Stomach smooth muscle (tissue), 2 donors: ENCODE measurements around the gene EPN3.
A peak's percentile ranks its signal among the peaks of the same experiment; 100 is the strongest.

Experiments
- H3K27ac ChIP-seq: one replicate; pipeline ENCODE4 v1.7.0; 2013; ENCODE audit warnings: mild to moderate bottlenecking, low read length, inconsistent platforms
- H3K27me3 ChIP-seq, 2 donors: one replicate each; pipeline ENCODE4 v1.7.0; 2013; ENCODE audit warnings: low read length in 2 of 2; ENCODE audit not compliant: insufficient read depth in 2 of 2, control insufficient read depth in 1 of 2
- H3K36me3 ChIP-seq, 2 donors: one replicate each; pipeline ENCODE4 v1.7.0; 2013; ENCODE audit warnings: low read length in 2 of 2; ENCODE audit not compliant: control insufficient read depth in 2 of 2, insufficient read depth in 2 of 2
- H3K4me1 ChIP-seq: one replicate; pipeline ENCODE4 v1.7.0; 2013; ENCODE audit warnings: low read length; ENCODE audit not compliant: control insufficient read depth, insufficient read depth
- H3K4me3 ChIP-seq, 2 donors: one replicate each; pipeline ENCODE4 v1.7.0; 2013; ENCODE audit warnings: low read length in 2 of 2
- H3K9ac ChIP-seq, 2 donors: one replicate each; pipeline ENCODE4 v1.7.0; 2013; ENCODE audit warnings: low read length in 2 of 2, mild to moderate bottlenecking in 1 of 2
- H3K9me3 ChIP-seq, 2 donors: one replicate each; pipeline ENCODE4 v1.7.0; 2013; ENCODE audit warnings: low read length in 2 of 2; ENCODE audit not compliant: control insufficient read depth in 2 of 2
- donor health status: healthy.
- donor health status: Pancreatic carcinoma.

EPN3 gene

DNA sequence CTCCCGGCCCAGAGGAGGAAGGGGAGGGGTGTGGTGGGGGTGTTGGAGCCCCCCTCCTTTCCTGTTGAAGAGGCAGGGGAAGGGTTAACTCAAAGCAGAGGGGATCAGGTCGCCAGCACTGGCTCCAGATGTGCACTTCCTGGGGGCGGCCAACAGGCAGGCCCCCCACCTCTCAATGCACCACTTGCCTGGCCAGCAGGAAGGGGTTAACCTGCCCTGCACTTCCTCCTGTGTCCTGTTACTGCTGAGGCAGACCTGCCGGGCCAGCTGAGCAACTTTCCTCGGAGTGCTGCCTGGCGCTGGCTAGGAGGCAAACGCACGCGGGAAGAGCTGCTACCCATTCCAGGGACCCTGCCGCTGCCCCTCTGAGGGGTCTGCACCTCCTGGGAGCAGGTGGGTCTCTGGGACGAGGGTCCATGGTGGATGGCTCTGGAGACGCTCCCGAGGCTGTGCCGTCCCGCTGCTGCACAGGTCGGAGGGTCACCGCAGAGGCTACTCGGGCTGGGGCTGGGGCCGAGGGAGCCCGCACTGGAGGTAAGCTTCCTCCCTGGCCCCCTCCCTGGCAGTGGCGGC, at the start of gene EPN3:
Gene EPN3, plus strand, starts transcription at position 284 of the 573 bp plus-strand sequence. CDS start 3,822 bp downstream, outside the sequence.
- H3K27ac ChIP-seq: no peak within 1 kb of the TSS
- H3K27me3 ChIP-seq: peaks cover 33 to 48% of the 10 kb centered on the region in 2 donors

DNA sequence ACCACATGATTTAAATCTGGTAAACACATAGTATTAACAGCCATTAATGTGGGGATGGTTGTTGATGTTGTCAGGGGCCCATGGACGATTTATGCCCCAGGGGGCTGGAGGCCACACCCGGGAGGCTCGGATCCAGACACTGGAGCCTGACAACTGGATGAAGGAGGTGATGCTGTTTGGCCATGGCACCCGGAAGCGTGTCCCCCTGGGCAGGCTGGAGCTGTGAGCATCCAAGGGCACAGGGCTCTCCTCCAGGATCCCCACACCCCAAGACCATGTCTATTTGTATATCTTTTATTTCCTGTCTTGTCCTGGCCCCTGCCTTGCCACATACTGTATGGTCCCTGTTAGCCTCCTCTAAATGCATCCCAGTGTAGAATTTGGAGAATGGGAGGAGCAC, 49.3 kb upstream of the EPN3 start:
- H3K4me1 ChIP-seq: peaks cover 27% of the 10 kb centered on the region
- H3K9ac ChIP-seq: peak overlapping the region in 1 of 2 donors; percentile 44
- no peak overlapping the region for H3K27ac ChIP-seq
- H3K4me3 ChIP-seq: no peak overlapping the region
- H3K27me3 ChIP-seq: no peaks in the 10 kb centered on the region
- H3K36me3 ChIP-seq: peaks cover 28 to 40% of the 10 kb centered on the region in 2 donors
- no peaks in the 10 kb centered on the region for H3K9me3 ChIP-seq

More for the DNA sequence above, at the start of gene EPN3:
- Histone ChIP-seq H3K4me1 (peaks cover 17% of the 10 kb centered on the region), H3K36me3 (no peaks in the 10 kb centered on the region), H3K4me3 (peak within 1 kb of the TSS in 1 of 2 donors; percentile 15), H3K9me3 (no peaks in the 10 kb centered on the region), H3K9ac (no peak within 1 kb of the TSS)

DNA sequence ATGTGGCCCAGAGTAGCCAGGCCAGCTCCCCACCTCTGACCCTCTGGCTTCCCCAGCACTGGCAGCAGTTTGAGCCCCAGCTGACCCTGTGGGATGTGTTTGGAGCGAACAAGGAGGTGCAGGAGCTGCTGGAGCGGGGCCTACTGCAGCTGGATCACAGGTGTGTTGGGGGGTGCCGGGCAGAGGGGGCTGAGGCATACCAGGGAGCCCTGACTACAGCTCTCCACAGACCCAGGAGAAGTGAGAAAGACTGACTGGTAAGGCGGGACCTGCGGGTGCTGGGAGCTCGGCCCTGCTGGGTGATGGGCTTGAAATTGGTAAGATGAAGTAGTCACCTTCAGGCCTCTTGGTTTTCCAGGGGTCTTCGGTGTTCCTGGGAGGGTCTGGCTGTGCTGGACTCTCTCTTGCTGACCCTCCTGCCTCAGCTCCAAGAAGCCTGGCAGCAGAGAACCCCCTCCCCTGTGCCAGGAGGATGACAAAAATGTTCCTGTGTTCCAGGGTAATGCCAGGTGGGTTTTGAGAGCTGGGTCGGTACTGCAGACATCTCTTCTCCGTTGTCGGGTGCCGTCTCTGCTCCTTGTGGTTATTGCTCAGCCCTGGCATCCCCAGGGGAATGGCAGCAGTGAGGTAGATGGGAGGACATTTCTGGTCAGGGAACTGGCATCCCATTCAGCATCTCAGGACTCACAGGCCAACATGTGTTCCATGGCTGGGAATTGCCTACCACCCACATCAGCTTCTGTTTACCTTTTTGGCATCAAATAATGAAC, 48.0 kb upstream of the EPN3 start:
- no peak overlapping the region for H3K27ac ChIP-seq

GRCh38 chr17:50487213-50488096, 45.1 kb upstream of the EPN3 start:
- Histone ChIP-seq H3K36me3 (peaks cover 28 to 30% of the 10 kb centered on the region in 2 donors), H3K27me3 (no peaks in the 10 kb centered on the region), H3K4me1 (peaks cover 11% of the 10 kb centered on the region), H3K9ac (no peak overlapping the region), H3K4me3 (no peak overlapping the region), H3K9me3 (no peaks in the 10 kb centered on the region), H3K27ac (no peak overlapping the region)

More for the DNA sequence above, 48.0 kb upstream of the EPN3 start:
- peaks cover 22% of the 10 kb centered on the region for H3K4me1 ChIP-seq
- H3K9ac ChIP-seq: no peak overlapping the region
- H3K36me3 ChIP-seq: peaks cover 28 to 40% of the 10 kb centered on the region in 2 donors
- no peaks in the 10 kb centered on the region for H3K27me3 ChIP-seq
- H3K9me3 ChIP-seq: no peaks in the 10 kb centered on the region
- H3K4me3 ChIP-seq: no peak overlapping the region

- Histone ChIP-seq H3K36me3 (peaks cover 22 to 23% of the 10 kb centered on the region in 2 donors), H3K4me1 (no peaks in the 10 kb centered on the region), H3K9me3 (no peaks in the 10 kb centered on the region), H3K9ac (no peak overlapping the region), H3K27ac (no peak overlapping the region), H3K27me3 (no peaks in the 10 kb centered on the region), H3K4me3 (no peak overlapping the region)
Measured at GRCh38 chr17:50488880-50489279, 43.7 kb upstream of the EPN3 start.

DNA sequence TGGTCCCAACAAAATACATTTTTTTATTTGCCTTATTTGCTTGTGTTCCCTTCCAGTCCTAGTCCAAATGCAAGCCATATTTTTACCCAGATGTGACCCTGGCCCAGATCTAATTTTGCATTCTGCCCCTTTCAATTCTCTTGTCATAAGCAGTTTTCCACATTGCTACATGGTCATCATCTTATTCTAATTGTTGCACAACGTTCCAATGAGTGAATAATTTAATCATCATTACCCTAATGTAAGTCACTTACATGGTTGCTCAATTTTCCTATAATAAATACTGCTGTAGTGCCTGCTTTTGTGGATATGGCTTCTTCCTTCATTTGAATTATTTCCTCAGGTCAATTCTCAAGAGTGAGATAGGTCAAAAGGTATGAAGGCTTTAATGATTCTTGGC, 41.0 kb upstream of the EPN3 start:
- H3K27me3 ChIP-seq: no peaks in the 10 kb centered on the region
- no peaks in the 10 kb centered on the region for H3K9me3 ChIP-seq
- no peak overlapping the region for H3K27ac ChIP-seq
- H3K36me3 ChIP-seq: peaks cover 5% of the 10 kb centered on the region in 2 donors
- H3K4me3 ChIP-seq: no peak overlapping the region
- H3K4me1 ChIP-seq: no peaks in the 10 kb centered on the region
- H3K9ac ChIP-seq: no peak overlapping the region

DNA sequence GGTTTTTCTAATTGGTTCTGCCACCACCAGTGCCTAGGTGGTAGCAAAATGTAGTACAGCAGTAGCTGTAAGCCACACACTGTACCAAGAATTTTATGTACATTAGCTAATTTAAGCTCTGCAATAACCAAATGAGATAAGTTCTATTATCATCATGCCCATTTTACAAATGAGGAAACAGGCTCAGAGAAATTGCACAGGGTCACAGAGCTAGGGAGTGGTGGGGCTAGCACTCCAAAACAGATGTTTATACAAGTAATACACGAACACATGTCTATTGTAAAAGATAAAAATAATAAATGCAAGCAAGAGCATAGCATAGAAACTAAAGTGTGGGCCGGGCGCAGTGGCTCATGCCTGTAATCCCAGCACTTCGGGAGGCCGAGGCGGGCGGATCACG, 40.3 kb upstream of the EPN3 start:
- no peaks in the 10 kb centered on the region for H3K9me3 ChIP-seq
- H3K36me3 ChIP-seq: peaks cover 4% of the 10 kb centered on the region in 2 donors
- H3K27me3 ChIP-seq: no peaks in the 10 kb centered on the region
- no peaks in the 10 kb centered on the region for H3K4me1 ChIP-seq
- H3K4me3 ChIP-seq: no peak overlapping the region
- no peak overlapping the region for H3K27ac ChIP-seq
- H3K9ac ChIP-seq: no peak overlapping the region

GRCh38 chr17:50493744-50494143, 38.8 kb upstream of the EPN3 start:
- Histone ChIP-seq H3K36me3 (no peaks in the 10 kb centered on the region), H3K4me3 (no peak overlapping the region)

GRCh38 chr17:50495217-50495823, 37.2 kb upstream of the EPN3 start:
- H3K27me3 ChIP-seq: no peaks in the 10 kb centered on the region
- H3K27ac ChIP-seq: no peak overlapping the region
- no peaks in the 10 kb centered on the region for H3K36me3 ChIP-seq
- no peaks in the 10 kb centered on the region for H3K9me3 ChIP-seq
- no peak overlapping the region for H3K4me3 ChIP-seq
- H3K9ac ChIP-seq: no peak overlapping the region
- H3K4me1 ChIP-seq: no peaks in the 10 kb centered on the region

More at GRCh38 chr17:50493744-50494143, 38.8 kb upstream of the EPN3 start:
- no peaks in the 10 kb centered on the region for H3K9me3 ChIP-seq
- H3K27ac ChIP-seq: no peak overlapping the region
- H3K4me1 ChIP-seq: no peaks in the 10 kb centered on the region
- H3K27me3 ChIP-seq: no peaks in the 10 kb centered on the region
- H3K9ac ChIP-seq: no peak overlapping the region

DNA sequence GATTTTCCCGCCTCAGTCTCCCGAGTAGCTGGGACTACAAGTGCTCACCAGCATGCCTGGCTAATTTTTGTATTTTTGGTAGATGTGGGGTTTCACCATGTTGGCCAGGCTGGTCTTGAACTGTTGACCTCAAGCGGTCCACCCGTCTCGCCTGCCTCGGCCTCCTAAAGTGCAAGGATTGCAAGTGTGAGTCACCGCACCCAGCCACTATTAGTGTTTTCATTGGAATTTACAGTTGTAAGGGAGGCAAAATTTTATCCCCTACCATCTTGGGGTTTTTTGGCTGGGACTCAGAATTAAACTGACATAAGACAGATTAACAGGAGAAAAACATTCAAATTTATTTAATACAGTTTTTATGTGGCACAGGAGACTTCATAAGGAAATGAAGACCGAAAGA, 36.6 kb upstream of the EPN3 start:
- no peaks in the 10 kb centered on the region for H3K9me3 ChIP-seq
- no peak overlapping the region for H3K27ac ChIP-seq
- no peaks in the 10 kb centered on the region for H3K36me3 ChIP-seq
- no peaks in the 10 kb centered on the region for H3K4me1 ChIP-seq
- H3K4me3 ChIP-seq: no peak overlapping the region
- H3K27me3 ChIP-seq: no peaks in the 10 kb centered on the region
- no peak overlapping the region for H3K9ac ChIP-seq
